NCI-H446 (cell line): ENCODE data around the gene CFB.
"Not testable (repeated sequence)": the region's sequence is repeated elsewhere in the genome, so short reads cannot be mapped to it uniquely, and the experiment has no call there.

Experiments used
- DNase-seq, 2 experiments: peaks; one replicate each; lab custom pipeline; 2025; lab: John Stamatoyannopoulos, UW

Gene CFB

DNA sequence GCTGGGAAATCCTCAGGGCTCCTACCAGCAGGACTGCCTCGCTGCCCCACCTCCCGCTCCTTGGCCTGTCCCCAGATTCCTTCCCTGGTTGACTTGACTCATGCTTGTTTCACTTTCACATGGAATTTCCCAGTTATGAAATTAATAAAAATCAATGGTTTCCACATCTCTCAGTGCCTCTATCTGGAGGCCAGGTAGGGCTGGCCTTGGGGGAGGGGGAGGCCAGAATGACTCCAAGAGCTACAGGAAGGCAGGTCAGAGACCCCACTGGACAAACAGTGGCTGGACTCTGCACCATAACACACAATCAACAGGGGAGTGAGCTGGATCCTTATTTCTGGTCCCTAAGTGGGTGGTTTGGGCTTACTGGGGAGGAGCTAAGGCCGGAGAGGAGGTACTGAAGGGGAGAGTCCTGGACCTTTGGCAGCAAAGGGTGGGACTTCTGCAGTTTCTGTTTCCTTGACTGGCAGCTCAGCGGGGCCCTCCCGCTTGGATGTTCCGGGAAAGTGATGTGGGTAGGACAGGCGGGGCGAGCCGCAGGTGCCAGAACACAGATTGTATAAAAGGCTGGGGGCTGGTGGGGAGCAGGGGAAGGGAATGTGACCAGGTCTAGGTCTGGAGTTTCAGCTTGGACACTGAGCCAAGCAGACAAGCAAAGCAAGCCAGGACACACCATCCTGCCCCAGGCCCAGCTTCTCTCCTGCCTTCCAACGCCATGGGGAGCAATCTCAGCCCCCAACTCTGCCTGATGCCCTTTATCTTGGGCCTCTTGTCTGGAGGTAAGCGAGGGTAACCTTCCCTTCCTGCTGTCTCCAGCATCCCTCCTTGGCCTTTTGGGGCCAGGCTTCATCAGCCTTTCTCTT lies at the start of gene CFB:
TSS of gene CFB (plus strand) at position 589 of the 863 bp plus-strand sequence. CDS start at position 716, 127 bp downstream.
- no peak for DNase-seq

DNA sequence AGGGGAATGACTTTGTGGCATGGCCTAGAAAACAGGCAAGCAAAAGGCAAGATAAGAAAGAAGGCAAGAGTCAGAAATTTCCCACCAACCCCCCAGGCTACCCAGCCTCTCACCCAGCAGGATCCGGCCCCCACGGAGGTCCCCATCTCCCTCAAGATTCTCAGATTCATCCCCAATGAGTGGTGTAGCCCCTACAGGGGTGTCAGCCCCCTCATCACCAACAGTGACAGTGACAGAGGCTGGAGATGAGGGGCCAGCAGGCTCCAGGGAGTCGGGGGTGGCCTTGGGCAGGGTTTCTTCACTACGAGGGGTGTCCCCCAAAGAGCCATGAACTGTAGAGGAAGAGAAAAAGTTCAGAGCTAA lies 49.4 kb upstream of the CFB start:
- DNase-seq: no peak

DNA sequence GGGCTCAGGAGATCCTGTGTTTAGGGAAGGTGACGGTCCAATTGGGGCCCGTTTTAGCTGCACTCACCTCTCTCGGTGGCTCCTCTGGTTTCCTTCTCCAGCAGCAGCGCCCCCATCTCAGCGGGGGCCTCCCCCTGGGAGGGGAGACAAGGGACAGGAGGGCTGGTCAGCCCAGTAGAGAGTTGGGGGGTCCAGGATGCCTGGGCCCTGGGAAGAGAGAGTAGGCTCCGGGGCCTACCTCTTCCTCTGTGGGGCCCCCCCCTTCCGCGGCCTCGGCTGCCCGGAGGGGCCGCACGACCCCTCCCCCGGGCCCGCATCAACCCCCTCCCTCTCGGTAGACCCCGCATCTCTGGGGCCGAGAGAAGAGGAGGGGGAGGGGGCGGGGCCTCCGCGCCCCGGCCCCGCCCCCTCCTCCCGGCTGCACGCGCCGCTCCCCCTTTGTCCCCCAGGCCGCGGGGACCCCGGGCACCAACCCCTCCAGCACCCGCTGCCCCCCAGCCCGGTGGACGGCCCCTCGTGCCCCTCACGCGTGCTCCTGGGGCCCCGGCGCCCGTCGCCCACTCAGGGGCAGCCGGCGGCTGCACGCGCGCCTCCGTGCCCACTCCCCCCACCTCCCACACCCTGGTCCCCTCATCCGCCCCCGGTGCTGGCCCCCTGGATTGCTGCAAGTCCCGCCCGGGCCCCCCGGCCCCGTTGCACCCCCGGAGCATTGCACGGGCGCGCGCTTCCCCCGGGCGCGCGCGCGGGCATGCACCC lies 48.9 kb upstream of the CFB start:
- no peak for DNase-seq

DNA sequence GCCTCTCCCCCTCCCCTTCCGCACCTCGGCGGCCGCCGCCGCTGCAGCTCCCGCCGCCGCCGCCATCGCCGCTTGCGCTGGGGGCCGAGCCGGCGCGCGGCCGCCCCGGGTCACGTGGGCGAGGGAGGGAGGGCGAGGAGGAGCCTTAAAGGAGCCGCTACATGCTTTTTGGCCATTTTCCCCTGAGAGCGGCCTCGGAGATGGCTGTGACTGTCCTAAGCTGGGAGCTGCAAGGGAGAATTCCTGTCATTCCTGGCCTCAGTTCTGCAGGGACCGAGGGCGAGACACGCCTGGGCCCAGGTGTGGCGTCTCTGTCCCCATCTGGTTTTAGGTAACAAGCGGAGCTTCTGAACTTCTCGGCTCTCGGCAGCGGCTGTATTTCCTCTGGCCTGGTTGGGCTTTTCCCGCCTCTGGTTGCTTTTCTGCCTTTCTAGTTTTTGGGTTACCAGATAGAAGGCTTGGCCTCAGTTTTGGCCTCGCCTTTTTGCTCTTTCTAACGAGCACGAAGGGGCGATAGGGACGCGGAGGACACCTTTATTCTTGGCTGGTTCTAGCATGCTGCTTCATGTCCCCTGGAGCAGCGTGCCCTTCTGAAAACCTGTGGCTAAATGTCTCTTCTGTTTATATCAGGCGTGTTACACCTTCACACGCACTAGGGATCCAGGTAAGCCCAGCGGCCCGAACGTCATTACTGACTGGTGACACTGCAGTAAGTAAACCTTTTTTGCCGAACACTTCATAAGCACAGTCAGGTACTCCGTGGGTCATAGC lies 48.1 kb upstream of the CFB start, which contains the start of gene EHMT2:
TSS of gene EHMT2 (minus strand) at position 87 of the 771 bp plus-strand sequence. CDS start at position 66, 21 bp downstream.
- DNase-seq: peak; percentile 78 to 84

DNA sequence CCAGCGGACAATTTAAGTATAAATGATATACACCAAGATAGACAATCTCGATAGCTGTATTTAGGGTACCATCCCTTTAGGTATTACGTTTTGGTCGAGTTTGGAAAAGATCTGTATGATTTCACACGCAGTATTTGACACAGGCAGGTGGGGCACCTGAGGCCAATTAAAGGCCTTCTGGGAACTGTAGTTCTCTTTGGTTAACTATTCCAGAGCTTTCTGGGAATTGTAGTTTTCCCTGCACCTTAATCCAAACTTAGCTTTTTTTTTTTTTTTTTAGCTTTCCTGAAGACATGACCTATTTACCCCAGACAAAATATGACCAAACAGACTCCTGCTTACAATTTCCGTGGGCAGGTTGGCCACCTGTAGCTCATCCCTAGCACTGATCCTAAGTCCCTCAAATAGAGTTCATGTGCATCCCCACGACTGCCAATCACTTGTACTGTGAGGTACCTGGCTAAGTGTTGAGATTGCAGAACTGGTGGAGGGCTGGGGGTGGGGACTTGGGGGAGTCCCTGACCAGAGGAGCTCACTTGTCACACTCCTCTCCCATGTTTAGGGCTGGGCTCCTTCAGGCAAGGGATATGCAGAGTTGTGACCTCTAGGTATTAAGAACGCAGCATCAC lies 47.4 kb upstream of the CFB start:
- DNase-seq: peak in 1 of 2 experiments; percentile 52

DNA sequence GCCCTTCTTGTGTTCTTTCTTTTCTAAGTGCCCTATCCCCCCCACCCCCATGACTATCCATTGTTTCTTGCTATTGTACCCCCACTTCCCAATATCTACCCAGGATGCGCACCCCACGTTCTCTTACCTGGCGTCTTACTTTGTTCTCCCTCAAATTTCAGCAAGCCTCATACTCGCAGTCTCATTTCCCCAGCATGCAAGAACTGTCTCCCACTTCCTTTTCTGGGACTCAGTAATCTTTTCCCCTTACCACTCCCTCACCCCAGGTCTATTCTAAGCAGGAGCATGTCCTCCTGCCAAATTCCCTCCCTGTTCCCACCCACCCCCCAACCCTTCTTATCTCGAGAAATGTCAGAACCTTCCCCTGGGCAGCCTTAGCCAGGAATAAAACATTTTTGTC lies 46.7 kb upstream of the CFB start:
- no peak for DNase-seq

DNA sequence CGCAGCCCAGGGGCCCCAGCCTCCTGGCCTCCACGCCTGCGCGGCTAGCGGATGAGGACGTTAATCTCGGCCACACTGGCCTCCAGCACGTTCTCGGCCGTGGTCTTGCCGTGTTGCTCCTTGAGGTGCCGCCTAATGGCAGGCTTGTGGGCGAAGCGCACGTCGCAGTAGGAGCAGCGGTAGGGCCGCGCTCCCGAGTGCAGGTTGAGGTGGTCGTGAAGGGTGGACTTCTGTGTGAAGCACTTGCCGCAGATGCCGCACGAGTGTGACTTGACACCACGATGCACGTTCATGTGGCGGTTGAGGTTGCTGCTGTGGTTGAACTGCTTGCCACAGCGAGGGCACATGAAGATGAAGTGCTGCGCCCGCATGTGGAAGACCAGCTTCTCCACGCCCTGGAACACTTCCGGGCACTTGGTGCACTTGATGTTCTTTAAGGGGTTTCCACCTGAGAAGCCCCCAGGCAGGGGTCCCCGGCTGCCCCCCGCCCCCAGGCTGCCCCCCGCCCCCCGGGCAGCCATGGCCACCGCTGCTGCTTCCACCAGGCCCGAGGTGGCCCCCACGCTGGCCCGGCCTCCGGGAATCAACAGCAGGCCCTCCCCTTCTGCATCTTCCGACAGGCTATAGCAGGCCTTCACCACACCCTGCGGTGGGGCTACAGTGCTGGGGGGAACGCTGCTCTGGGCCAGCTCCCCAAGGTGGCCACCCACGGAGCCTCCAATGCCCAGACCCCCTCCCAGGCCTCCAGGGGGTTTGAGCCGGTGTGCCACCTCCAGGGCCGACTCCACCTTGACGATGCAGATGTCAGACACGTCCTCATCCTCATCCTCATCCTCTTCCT lies 45.8 kb upstream of the CFB start:
- no peak for DNase-seq

DNA sequence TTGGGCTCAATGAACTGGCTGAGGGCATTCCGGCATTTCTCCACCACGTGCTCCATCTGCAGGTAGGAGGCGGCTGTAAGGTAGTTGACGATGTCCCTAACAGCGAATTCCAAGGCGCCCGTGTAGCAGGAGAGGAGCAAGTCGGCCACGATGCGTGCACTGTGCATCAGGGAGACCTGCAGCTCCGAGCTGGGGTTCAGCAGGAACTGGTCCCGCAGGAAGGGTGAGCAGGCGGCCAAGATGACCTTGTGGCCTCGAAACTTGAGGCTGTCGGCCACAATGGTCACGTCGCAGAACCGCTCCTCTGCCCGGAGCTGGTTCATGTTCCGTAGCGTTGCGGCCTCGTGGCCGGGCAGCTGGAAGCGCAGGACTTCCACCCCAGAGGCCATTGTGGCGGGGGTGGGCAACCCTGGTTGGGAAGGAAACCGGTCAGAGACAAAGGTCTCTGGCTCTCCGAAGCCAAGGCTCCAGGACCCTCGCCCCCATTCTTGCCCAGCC lies 44.9 kb upstream of the CFB start:
- no peak for DNase-seq

DNA sequence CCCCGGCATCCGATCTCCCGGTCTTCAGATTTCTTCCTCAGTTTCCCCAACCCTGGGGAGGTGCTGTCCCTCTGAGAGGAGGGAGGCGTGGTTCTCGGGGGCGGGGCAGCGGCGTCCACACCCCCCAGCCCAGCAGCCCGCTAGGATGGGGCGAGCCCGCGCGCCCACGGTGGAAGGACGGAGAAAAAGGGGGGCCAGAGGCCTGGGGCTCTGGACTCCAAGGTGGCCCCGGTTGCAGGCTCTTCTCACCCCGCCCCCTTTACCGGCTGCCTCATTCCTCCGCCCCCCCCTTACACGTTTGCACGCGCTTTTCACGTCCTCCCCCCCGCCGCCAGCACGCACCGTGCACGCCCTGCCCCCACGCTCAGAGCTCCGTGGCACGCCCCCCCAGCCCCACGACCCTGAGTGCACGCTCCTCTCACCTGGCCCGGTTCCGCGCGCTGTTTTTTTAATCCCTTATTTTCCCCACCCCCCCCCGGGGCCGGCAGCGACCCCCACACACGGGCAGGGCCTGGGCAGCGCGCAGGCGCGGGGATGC lies 44.4 kb upstream of the CFB start:
- DNase-seq: peak in 1 of 2 experiments; percentile 59

DNA sequence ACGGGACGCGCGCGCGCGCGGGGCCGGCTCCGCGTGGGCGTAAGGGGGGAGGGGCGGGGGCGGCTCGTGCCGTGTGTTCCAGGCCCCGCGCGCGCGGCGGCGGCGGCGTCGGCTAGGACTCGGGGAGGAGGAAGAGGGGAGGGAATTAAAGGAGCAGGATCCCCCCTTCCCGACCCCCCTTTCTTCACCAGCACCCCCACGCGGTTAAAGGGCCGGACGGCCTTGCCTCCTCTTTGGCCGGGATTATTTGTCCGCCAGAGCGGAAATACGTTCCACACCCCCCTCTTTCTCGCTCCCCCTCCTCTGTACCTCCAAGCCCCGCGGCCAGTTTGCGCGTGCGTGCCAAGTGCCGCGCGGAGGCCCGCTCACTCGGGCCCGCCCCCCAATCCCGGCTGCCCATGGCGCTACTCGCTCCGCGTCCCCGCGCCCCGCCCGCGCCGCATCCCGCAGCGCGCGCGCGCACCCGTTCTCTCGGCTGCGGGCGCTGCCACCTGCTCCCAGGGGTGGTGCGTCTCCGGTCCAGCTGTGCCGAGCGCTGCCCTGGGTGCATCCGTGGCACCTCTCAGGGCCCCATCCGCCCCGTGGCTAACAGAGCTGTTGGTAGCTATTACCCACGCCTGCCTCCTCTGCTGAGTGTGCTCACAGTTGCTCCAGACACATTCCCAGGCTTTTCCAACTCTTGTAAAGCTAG lies 43.8 kb upstream of the CFB start, which contains the start of gene ZBTB12:
TSS of gene ZBTB12 (minus strand) at position 134 of the 691 bp plus-strand sequence. CDS start 781 bp downstream, outside the sequence.
- peak; percentile 73 to 94 for DNase-seq

DNA sequence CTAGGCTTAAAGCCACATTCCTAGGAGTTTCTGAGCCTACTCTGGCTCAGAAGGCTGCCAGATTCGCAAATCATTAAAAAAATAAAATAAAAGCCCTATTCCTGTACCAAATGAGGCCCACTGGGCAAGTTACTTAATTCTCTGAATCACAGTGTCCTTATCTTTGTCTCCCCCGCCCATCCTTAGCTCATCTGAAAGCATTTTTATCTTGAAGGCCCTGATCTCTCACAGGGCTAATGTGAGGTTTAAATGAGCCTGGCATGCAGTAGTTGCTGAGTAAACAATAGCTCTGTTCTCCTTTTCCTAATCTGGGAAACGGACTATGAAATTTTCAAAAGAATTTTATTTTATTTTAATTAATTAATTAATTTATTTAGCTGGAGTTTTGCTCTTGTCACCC lies 41.9 kb upstream of the CFB start:
- DNase-seq: no peak

DNA sequence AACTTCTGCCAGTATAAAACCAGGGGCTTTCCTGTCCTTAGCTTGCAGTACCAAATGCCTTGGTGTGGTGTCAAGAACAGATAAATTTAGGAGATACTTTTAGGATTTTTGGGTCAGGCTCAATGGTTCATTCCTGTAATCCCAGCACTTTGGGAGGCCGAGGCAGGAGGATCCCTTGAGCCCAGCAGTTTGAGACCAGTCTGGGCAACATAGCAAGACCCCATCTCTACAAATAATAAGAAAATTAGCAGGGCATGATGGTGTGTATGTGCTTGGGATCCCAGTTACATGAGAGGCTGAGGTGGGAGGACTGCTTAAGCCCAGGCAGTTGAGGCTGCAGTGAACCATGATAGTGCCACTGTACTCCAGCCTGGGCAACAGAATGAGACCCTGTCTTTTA lies 40.9 kb upstream of the CFB start:
- no peak for DNase-seq

DNA sequence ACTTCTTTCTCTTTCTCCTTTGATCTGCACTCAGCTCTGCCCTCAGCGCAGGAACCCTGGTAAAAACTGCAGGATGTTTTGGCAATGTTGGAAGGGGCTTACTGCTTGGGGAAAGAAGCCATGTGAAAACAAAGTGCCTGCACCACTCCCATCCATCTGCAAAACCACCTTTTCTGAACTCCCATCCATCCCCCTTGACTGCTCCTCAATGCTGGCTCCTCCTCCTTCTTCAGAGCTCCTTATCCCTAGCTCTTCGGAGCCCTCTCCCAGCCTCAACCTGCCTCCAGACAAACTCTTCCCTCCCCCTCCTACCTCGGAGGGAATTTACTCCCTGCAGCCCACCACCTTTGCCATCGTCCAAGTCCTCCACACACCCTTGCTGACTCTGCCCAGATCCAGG lies 39.8 kb upstream of the CFB start:
- no peak for DNase-seq

DNA sequence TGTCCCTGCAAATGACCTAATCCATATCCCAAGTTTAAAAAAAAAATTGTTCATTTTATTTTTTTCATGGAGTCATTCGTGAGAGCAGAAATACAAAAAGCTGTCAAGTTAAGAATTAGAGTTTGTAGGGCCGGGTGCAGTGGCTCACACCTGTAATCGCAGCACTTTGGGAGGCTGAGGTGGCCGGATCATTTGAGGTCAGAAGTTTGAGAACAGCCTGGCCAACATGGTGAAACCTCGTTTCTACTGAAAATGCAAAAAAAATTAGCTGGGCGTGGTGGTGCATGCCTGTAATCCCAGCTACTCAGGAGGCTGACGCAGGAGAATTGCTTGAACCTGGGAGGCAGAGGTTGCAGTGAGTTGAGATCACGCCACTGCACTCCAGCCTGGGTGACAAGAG lies 39.2 kb upstream of the CFB start:
- not testable (repeated sequence) for DNase-seq

DNA sequence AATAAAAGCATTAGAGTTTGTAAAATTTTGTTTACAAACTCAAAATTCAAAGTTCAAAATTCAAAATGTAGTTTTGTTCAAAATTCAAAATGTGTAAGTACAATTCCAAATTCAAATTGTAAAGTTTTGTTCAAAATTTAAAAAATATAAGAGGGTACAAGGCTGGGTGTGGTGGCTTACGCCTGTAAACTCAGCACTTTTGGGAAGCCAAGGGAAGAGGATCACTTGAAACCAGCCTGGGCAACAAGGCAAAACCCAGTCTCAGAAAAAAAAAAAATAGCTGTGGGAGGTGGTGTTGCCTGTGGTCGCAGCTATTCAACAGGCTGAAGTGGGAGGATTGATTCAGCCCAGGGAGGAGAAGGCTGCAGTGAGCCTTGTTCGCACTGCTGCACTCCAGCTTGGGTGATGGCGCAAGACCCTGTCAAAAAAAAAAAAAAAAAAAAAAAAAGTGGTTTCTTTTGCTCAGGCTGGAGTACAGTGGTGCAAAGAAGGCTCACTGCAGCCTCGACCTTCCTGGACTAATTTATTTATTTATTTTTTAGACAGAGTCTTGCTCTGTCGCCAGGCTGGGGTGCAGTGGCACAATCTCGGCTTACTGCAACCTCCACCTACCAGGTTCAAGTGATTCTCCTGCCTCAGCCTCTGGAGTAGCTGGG lies 38.6 kb upstream of the CFB start:
- no peak for DNase-seq

DNA sequence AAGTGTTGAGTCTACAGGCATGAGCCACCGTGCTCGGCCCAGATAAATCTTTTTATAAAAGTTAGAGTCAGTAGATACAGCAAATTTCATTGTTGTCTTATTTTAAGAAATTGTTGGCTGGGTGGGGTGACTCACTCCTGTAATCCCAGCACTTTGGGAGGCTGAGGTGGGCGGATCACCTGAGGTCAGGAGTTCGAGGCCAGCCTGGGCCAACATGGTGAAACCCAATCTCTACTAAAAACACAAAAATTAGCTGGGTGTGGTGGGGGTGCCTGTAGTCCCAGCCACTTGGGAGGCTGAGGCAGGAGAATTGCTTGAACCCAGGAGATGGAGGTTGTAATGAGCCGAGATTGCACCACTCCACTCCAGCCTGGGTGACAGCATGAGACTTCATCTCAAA lies 37.6 kb upstream of the CFB start:
- not testable (repeated sequence) for DNase-seq

DNA sequence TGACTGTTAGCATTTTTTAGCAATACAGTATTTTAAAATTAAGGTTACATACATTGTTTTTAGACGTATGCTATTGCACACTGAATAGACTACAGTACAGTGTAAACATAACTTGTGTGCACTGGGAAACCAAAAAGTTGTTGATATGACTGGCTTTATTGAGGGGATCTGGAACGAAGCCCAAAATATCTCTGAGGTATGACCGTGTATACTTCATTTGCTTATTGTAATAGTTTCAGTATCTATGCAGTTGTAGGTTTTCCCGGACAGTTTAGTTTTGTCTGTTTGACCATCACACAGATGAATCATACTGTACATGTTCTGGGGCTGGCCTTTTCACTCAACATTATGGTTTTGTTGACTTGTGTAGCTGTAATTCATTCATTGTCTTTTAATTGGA lies 37.1 kb upstream of the CFB start:
- no peak for DNase-seq

DNA sequence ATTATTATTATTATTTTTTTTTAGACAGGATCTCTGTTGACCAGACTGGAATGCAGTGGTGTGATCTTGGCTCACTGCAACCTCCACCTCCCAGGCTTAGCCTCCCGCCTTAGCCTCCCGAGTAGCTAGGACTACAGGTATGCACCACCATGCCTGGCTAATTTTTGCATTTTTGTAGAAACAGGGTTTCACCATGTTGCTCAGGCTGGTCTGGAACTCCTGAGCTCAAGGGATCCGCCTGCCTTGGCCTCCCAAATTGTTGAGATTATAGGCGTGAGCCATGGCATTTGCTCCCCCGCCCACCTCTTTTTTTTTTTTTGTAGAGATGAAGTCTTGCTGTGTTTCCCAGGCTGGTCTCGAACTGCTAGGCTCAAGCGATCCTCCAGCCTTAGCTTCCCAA lies 36.6 kb upstream of the CFB start:
- DNase-seq: not testable (repeated sequence)
